ENCODE data around the gene L1TD1. TPM values are rescaled to one million over a fixed set of nuclear protein-coding genes. Genes with fewer than 3 reads are reported as not detected.
"Not testable (repeated sequence)": the region's sequence is repeated elsewhere in the genome, so short reads cannot be mapped to it uniquely, and the experiment has no call there.

Gene L1TD1
- total RNA-seq, 2 experiments from 2014 or later: not detected

GRCh38 chr1:62175568-62176179, 19.0 kb upstream of the L1TD1 start:
- TF ChIP-seq, protein P1, sequence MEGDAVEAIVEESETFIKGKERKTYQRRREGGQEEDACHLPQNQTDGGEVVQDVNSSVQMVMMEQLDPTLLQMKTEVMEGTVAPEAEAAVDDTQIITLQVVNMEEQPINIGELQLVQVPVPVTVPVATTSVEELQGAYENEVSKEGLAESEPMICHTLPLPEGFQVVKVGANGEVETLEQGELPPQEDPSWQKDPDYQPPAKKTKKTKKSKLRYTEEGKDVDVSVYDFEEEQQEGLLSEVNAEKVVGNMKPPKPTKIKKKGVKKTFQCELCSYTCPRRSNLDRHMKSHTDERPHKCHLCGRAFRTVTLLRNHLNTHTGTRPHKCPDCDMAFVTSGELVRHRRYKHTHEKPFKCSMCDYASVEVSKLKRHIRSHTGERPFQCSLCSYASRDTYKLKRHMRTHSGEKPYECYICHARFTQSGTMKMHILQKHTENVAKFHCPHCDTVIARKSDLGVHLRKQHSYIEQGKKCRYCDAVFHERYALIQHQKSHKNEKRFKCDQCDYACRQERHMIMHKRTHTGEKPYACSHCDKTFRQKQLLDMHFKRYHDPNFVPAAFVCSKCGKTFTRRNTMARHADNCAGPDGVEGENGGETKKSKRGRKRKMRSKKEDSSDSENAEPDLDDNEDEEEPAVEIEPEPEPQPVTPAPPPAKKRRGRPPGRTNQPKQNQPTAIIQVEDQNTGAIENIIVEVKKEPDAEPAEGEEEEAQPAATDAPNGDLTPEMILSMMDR (IDR thresholded peaks at IDR 0.05): peak; percentile 88
- ChIA-PET POLR2A (no interaction called here), CTCF (interaction anchor here (0.7 to 4.8 kb wide), 27 partner anchors 9 to 571 kb away, joined by 3 to 105 read pairs (median 3); no protein-coding TSS in a partner anchor)
- intact Hi-C loops (cut with micrococcal nuclease): loop anchor here (1.0 kb wide), 1 partner anchor 232 kb away; no protein-coding TSS in a partner anchor
- Mint-ChIP-seq H3K36me3 (ENCODE audit: low read depth) (no peaks in the 10 kb centered on the region), H3K27me3 (peaks cover 4% of the 10 kb centered on the region), H3K9me3 (no peaks in the 10 kb centered on the region), H3K4me3 (no peak overlapping the region), H3K4me1 (ENCODE audit: low read depth) (no peaks in the 10 kb centered on the region), H3K27ac (no peak overlapping the region)
- ATAC-seq (peak; percentile 42), DNase-seq (peak; percentile 55)

GRCh38 chr1:62176597-62177312, 17.9 kb upstream of the L1TD1 start:
- ATAC-seq (no peak), DNase-seq (no peak)
- Mint-ChIP-seq H3K4me1 (ENCODE audit: low read depth) (no peaks in the 10 kb centered on the region), H3K27ac (no peak overlapping the region), H3K36me3 (ENCODE audit: low read depth) (no peaks in the 10 kb centered on the region), H3K9me3 (no peaks in the 10 kb centered on the region), H3K4me3 (no peak overlapping the region), H3K27me3 (peaks cover 3% of the 10 kb centered on the region)
- CTCF ChIA-PET: interaction anchor here (0.7 to 4.8 kb wide), 9 partner anchors 8 to 568 kb away, joined by 3 to 105 read pairs (median 6); no protein-coding TSS in a partner anchor
- POLR2A ChIA-PET: no interaction called here
- intact Hi-C loops (cut with micrococcal nuclease): no loop called here
- TF ChIP-seq, protein P1 (IDR thresholded peaks at IDR 0.05): no peak

GRCh38 chr1:62177621-62178020, 17.0 kb upstream of the L1TD1 start:
- DNase-seq (no peak), ATAC-seq (no peak)
- H3K9me3 Mint-ChIP-seq: no peaks in the 10 kb centered on the region
- ChIA-PET POLR2A (no interaction called here), CTCF (no interaction called here)
- no peaks in the 10 kb centered on the region for H3K4me1 Mint-ChIP-seq (ENCODE audit: low read depth)
- H3K27ac Mint-ChIP-seq: no peak overlapping the region
- no peaks in the 10 kb centered on the region for H3K27me3 Mint-ChIP-seq
- H3K36me3 Mint-ChIP-seq (ENCODE audit: low read depth): no peaks in the 10 kb centered on the region
- intact Hi-C loops (cut with micrococcal nuclease): no loop called here
- no peak overlapping the region for H3K4me3 Mint-ChIP-seq
- TF ChIP-seq, protein P1 (IDR thresholded peaks at IDR 0.05): no peak

DNA sequence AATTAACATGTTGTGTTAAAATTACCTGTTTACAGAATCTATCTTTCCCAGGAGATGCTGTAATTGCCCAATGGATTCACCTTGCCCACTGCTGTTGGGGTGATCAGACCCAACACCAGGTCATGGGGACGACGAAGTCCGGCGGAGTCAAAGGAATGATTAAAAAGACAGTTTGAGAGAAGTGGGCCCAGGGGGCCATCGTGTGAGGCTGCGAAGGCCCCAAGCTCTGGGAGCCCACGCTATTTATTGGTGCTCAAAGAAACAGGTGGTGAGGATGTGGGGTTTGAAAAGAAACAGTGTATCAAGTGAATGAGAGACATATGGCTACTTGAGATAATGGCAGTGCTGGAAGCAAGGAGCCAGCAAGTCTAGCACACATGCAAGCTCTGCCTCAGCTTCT, 16.3 kb upstream of the L1TD1 start:
- Mint-ChIP-seq H3K4me3 (no peak overlapping the region), H3K4me1 (ENCODE audit: low read depth) (no peaks in the 10 kb centered on the region), H3K27ac (no peak overlapping the region), H3K36me3 (ENCODE audit: low read depth) (no peaks in the 10 kb centered on the region), H3K27me3 (no peaks in the 10 kb centered on the region), H3K9me3 (no peaks in the 10 kb centered on the region)
- intact Hi-C loops (cut with micrococcal nuclease): no loop called here
- ChIA-PET POLR2A (no interaction called here), CTCF (no interaction called here)
- no peak for ATAC-seq
- TF ChIP-seq, protein P1 (IDR thresholded peaks at IDR 0.05): no peak
- no peak for DNase-seq

GRCh38 chr1:62180054-62180453, 14.6 kb upstream of the L1TD1 start:
- H3K9me3 Mint-ChIP-seq; intact Hi-C loops (cut with micrococcal nuclease); H3K27me3 Mint-ChIP-seq; H3K4me3 Mint-ChIP-seq; H3K36me3 Mint-ChIP-seq (ENCODE audit: low read depth); DNase-seq; ATAC-seq; CTCF ChIA-PET; H3K27ac Mint-ChIP-seq; H3K4me1 Mint-ChIP-seq (ENCODE audit: low read depth): not testable (repeated sequence)
- POLR2A ChIA-PET: interaction anchor here (1.5 kb wide), 1 partner anchor 197 kb away, joined by 3 read pairs; no protein-coding TSS in a partner anchor

Data from activated CD8-positive, alpha-beta T cell treated with anti-CD3 and anti-CD28 coated beads for 36 hours (primary cell).